Midbrain (tissue), 1 donor: Measurements from ENCODE around the gene SLC35E4.
A peak's percentile ranks its signal among the peaks of the same experiment; 100 is the strongest.
"Not testable (repeated sequence)": the region's sequence is repeated elsewhere in the genome, so short reads cannot be mapped to it uniquely, and the experiment has no call there.

ENCODE experiments used
- DNase-seq: peaks from one replicate; lab custom pipeline; 2025; lab: John Stamatoyannopoulos, UW

The SLC35E4 gene

DNA sequence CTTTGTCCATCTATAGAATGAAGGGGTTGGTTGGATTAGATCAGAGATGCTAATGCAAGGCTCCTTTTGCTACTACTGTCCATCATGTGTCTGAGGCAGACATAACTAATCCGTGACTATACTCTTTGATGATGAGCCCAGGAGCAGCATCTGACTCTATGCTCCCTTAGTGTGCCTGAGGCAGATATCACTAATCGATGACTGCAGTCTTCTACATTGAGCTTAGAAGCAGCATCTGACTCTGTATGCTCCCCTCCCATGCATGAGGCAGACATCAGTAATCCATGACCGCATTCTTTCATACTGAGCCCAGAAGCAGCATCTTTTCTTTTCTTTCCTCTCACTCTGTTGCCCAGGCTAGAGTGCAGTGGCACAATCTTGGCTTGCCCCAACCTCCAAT, 24.4 kb upstream of the SLC35E4 start:
- DNase-seq = no peak

GRCh38 chr22:30612789-30613188, 22.8 kb upstream of the SLC35E4 start:
- no peak for DNase-seq

GRCh38 chr22:30614268-30614667, 21.3 kb upstream of the SLC35E4 start:
- DNase-seq = no peak

- no peak for DNase-seq
Measured at GRCh38 chr22:30614879-30615278, 20.7 kb upstream of the SLC35E4 start.

DNA sequence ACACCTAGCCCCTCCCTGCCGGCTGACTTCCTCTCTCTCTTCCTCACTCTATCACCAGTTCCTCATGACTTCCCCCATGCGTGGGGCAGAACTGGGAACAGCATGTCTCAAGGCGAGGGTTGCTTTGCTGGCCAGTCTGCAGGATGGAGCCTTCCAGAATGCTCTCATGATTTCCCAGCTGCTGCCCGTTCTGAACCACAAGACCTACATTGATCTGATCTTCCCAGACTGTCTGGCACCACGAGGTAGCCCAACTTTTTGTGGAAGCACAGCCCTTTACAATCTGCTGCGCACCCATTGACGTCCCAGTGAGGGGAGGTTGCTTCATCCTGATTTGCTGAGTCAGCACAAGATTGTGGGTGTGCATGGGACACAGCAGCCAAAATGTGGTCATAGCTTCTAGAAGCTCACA, 20.0 kb upstream of the SLC35E4 start:
- no peak for DNase-seq

- no peak for DNase-seq
Measured at GRCh38 chr22:30617819-30618218, 17.8 kb upstream of the SLC35E4 start.

- not testable (repeated sequence) for DNase-seq
Measured at GRCh38 chr22:30619909-30620308, 15.7 kb upstream of the SLC35E4 start.

DNA sequence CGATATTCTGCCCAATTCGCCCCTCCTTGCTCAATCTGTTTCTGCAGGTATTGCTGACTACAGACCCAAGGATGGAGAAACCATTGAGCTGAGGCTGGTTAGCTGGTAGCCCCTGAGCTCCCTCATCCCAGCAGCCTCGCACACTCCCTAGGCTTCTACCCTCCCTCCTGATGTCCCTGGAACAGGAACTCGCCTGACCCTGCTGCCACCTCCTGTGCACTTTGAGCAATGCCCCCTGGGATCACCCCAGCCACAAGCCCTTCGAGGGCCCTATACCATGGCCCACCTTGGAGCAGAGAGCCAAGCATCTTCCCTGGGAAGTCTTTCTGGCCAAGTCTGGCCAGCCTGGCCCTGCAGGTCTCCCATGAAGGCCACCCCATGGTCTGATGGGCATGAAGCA, 9.2 kb upstream of the SLC35E4 start:
- DNase-seq = no peak

GRCh38 chr22:30627471-30627870, 8.1 kb upstream of the SLC35E4 start:
- no peak for DNase-seq

DNA sequence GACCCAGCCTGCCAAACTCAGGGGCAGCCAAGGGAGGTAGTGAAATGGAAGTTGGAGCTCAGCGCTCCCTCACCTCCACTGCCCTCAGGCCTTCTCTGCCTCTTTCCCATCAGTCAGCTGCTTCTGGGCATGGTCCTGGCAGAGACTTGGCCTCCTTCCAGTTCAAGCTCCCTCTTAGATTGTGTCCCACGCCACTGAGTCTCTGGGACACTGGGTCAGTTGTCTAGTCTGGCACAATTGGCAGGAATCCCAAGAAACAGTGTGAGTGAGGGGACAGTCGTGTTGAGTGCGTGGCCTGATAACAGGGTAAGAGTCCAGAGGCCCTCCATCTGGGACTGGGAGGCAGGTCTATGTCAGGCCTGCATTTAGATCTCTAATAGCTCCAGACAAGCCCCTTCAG, 7.1 kb upstream of the SLC35E4 start:
- DNase-seq = no peak

GRCh38 chr22:30631469-30631868, 4.1 kb upstream of the SLC35E4 start:
- not testable (repeated sequence) for DNase-seq

DNA sequence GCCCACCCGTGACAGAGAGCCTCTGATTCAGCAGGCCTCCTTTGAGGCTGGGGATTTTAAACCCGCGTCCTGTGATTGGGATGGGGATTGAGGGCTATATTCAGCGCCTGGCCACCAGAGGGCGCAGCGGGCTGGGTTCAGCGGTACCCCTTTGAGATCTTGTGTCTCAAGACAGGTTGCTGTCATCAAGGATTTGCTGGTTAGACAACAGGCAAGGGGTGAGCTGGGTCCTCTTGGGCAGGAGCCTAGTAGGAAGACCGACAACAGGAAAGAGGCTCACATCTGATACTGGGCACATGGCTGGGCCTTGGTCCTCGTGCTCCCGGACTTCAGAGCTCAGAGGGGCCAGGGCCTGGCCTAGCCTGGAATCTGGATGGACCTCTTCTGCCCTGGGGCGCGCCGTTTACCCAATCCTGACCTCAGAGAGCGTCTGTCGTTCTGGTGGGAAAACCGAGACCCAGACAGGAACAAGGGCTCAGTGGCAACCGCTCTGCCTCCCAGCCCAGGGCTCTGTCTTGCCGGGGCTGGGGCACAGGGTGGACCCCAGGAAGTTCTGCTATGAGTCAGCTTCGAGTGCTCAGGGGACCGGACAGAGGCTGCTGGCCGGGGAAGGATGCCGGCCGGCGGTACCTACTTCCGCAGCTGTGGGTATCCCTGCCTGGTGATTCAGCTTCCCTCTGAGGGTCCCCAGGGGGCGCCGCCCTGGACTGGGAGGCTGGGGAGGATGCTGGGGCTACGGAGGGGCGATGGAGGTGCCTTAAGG, 929 bp upstream of the SLC35E4 start:
- DNase-seq = peak; percentile 93

DNA sequence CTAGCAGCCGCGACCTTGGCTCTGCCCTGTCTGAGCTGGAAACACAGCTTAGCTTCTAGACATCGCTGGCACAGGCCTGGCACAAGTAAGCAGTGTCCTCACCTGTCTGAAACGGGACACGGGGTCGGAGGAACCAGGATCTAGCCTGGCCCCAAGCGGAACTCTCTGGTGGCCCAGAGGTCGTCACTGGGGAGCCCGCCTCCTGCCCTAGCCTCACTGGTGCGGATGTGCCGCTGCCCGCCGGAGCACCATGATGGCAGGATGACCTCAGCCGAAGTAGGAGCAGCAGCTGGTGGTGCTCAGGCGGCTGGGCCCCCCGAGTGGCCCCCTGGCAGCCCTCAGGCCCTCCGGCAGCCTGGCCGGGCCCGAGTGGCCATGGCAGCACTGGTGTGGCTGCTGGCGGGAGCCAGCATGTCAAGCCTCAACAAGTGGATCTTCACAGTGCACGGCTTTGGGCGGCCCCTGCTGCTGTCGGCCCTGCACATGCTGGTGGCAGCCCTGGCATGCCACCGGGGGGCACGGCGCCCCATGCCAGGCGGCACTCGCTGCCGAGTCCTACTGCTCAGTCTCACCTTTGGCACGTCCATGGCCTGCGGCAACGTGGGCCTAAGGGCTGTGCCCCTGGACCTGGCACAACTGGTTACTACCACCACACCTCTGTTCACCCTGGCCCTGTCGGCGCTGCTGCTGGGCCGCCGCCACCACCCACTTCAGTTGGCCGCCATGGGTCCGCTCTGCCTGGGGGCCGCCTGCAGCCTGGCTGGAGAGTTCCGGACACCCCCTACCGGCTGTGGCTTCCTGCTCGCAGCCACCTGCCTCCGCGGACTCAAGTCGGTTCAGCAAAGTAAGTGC, 871 bp downstream of the SLC35E4 start:
- no peak for DNase-seq

- DNase-seq = no peak
Measured at GRCh38 chr22:30637701-30638114, 2.1 kb downstream of the SLC35E4 start.

DNA sequence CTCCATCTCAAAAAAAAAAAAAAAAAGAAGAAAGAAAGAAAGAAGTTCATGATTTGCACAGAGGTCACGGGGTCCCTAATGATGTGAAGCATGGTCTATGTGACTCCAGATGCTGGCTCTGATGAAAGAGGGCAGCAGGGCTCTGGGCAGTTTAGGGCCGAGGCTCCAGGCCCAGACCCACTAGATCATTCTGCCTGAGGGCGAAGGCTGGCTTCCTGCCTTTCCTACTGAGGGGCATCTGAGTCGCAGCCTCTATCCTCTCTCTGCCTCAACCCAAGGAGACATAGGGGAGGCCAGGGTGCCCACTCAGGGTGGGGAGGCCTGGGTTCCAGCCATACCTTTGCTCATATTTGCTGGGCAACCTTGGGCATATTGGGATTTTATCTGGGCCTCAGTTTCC, 4.8 kb downstream of the SLC35E4 start:
- DNase-seq = no peak

DNA sequence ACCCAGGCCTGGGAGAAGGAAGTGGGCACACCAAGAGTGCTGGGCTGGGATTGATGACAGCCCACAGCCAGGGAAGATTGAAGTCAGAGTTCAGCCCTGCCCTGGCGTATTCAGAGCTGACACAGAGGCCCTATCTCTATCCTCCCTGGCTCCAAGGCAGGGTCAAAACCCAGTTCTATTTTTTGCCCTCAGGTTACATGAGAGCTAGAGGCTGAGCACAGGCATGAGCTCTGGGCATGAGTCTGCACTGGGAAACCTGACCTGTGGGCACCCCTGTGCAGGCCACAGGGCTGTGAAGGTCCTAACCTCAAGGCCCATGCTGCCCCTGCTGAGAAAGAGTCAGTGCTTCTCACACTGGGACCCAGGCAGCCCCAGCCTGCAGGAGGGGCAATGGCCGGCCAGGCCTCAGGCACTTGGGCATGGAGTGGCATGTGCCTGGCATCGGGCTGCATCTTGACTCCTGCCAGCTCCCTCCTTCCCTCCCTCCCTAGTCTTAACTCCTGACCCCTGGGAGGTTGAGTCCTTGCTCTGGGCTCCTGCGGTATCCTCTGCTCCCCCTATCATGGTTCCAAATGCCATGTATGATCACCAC, 5.4 kb downstream of the SLC35E4 start:
- no peak for DNase-seq

GRCh38 chr22:30643055-30643875, 7.7 kb downstream of the SLC35E4 start:
- DNase-seq = no peak

GRCh38 chr22:30646518-30647160, 11.1 kb downstream of the SLC35E4 start:
- no peak for DNase-seq

GRCh38 chr22:30647536-30647935, 12.0 kb downstream of the SLC35E4 start:
- no peak for DNase-seq

GRCh38 chr22:30648825-30649224, 13.2 kb downstream of the SLC35E4 start:
- DNase-seq = no peak

- DNase-seq = no peak
Measured at GRCh38 chr22:30649430-30650007, 13.9 kb downstream of the SLC35E4 start.
